ENCODE data around the gene INPP5K. TPM values are rescaled to one million over a fixed set of nuclear protein-coding genes. Genes with fewer than 3 reads are reported as not detected.

Gene INPP5K
- total and polyA plus RNA-seq, 2 donors (not counting 1 experiment from before 2014, with no cell fraction given): 53.8 to 77.9 TPM

GRCh38 chr17:1519678-1520077 is 3.3 kb upstream of the INPP5K start:
- no peaks in the 10 kb centered on the region for H3K27me3 Mint-ChIP-seq
- H3K27ac Mint-ChIP-seq: no peak overlapping the region
- no peak overlapping the region for H3K4me3 ChIP-seq (ENCODE audit: control extremely low read depth in 1 of 5, extremely low read depth in 1 of 5, insufficient read depth in 1 of 5, low read depth in 2 of 5, low read length in 4 of 5)
- H3K27ac ChIP-seq (ENCODE audit: low read length in 2 of 2): no peak overlapping the region
- ChIA-PET POLR2A (interaction anchor here (1.0 kb wide), 1 partner anchor 35 kb away, joined by 3 read pairs; no protein-coding TSS in a partner anchor), CTCF (interaction anchor here (0.6 to 11.7 kb wide), 4 partner anchors 41 to 155 kb away, joined by 3 to 318 read pairs (median 4); no protein-coding TSS in a partner anchor)
- no peak overlapping the region for H3K9ac ChIP-seq (ENCODE audit: low read length)
- peaks cover 0 to 9% of the 10 kb centered on the region in 2 experiments for H3K36me3 ChIP-seq (replicated peaks in 1 of 2; ENCODE audit: control extremely low read depth in 1 of 2, control insufficient read depth in 1 of 2, extremely low read depth in 1 of 2, insufficient read depth in 2 of 2, low read length in 1 of 2)
- H3K27me3 ChIP-seq (replicated peaks in 1 of 4; ENCODE audit: control extremely low read depth in 1 of 4, control insufficient read depth in 3 of 4, insufficient read depth in 4 of 4, low read length in 3 of 4): no peaks in the 10 kb centered on the region
- no peaks in the 10 kb centered on the region for H3K9me3 ChIP-seq (ENCODE audit: control extremely low read depth in 1 of 3, control insufficient read depth in 2 of 3, insufficient read depth in 1 of 3, low read length in 2 of 3)
- DNase-seq (no peak), ATAC-seq (ENCODE audit: low read depth) (no peak)
- no peaks in the 10 kb centered on the region for H3K9me3 Mint-ChIP-seq (ENCODE audit: insufficient read depth)
- TF ChIP-seq EZH2 (IDR thresholded peaks at IDR 0.05; ENCODE audit: borderline replicate concordance, insufficient read depth, low read depth, low read length, poor library complexity, severe bottlenecking): no peak
- TF ChIP-seq CTCF (IDR thresholded peaks at IDR 0.05): no peak
- H3K79me2 ChIP-seq (ENCODE audit: control insufficient read depth, insufficient read depth, low read length): peaks cover 13% of the 10 kb centered on the region
- H4K20me1 ChIP-seq (ENCODE audit: control insufficient read depth, insufficient read depth, low read length, poor library complexity, severe bottlenecking): peaks cover 4% of the 10 kb centered on the region
- peaks cover 16% of the 10 kb centered on the region for H3K4me1 Mint-ChIP-seq
- peaks cover 10 to 23% of the 10 kb centered on the region in 2 donors for H3K4me1 ChIP-seq (ENCODE audit: control insufficient read depth in 2 of 2, insufficient read depth in 2 of 2, low read length in 2 of 2)
- H3K4me3 Mint-ChIP-seq: no peak overlapping the region
- H3K4me2 ChIP-seq (replicated peaks; ENCODE audit: low read depth, low read length, poor library complexity, severe bottlenecking): no peak overlapping the region
- intact Hi-C loops (cut with micrococcal nuclease): loop anchor here (5.0 kb wide), 4 partner anchors 37 to 262 kb away; partner anchors contain the start of genes PITPNA, RILP and SCARF1
- H2AFZ ChIP-seq (ENCODE audit: insufficient read depth, low read depth, low read length, poor library complexity, severe bottlenecking): no peak overlapping the region
- WGBS (ENCODE audit: insufficient coverage): 95% methylated on average over 7 of the region's 7 CpGs

DNA sequence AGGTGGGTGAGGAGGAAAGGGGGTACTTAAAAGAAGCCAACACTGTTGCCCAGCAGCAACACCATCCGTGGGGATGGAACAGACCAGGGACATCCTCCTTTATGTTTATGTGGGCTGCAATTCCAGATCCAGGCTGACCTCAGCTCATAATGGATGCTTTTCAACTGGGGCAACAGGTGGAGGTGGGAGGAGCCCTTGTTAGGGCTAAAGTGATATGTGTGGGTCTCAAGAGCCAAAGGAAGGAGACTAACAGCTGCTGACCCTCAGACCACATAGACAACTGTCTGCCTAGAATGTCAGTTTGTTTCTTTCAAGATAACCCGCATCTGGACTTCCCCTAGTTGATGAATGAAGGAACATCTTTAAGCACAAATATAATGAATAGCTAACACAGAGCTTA is 2.0 kb upstream of the INPP5K start:
- H3K79me2 ChIP-seq (ENCODE audit: control insufficient read depth, insufficient read depth, low read length): peaks cover 26% of the 10 kb centered on the region
- intact Hi-C loops (cut with micrococcal nuclease): loop anchor here (5.0 kb wide), 4 partner anchors 36 to 261 kb away; partner anchors contain the start of genes PITPNA, RILP and SCARF1
- H3K4me1 ChIP-seq (ENCODE audit: control insufficient read depth in 2 of 2, insufficient read depth in 2 of 2, low read length in 2 of 2): peaks cover 10 to 28% of the 10 kb centered on the region in 2 donors
- ChIA-PET POLR2A (no interaction called here), CTCF (interaction anchor here (1.1 to 11.7 kb wide), 5 partner anchors 46 to 241 kb away, joined by 3 to 318 read pairs (median 3); no protein-coding TSS in a partner anchor)
- no peak overlapping the region for H2AFZ ChIP-seq (ENCODE audit: insufficient read depth, low read depth, low read length, poor library complexity, severe bottlenecking)
- ATAC-seq (ENCODE audit: low read depth): no peak
- no peak overlapping the region for H3K4me3 ChIP-seq (ENCODE audit: control extremely low read depth in 1 of 5, extremely low read depth in 1 of 5, insufficient read depth in 1 of 5, low read depth in 2 of 5, low read length in 4 of 5)
- no peak overlapping the region for H3K27ac ChIP-seq (ENCODE audit: low read length in 2 of 2)
- WGBS (ENCODE audit: insufficient coverage): 100% methylated on average over 1 of the region's 2 CpGs
- peaks cover 0 to 17% of the 10 kb centered on the region in 2 experiments for H3K36me3 ChIP-seq (replicated peaks in 1 of 2; ENCODE audit: control extremely low read depth in 1 of 2, control insufficient read depth in 1 of 2, extremely low read depth in 1 of 2, insufficient read depth in 2 of 2, low read length in 1 of 2)
- no peak for DNase-seq
- Mint-ChIP-seq H3K4me3 (peak overlapping the region; percentile 88), H3K27me3 (no peaks in the 10 kb centered on the region), H3K4me1 (peaks cover 19% of the 10 kb centered on the region), H3K9me3 (ENCODE audit: insufficient read depth) (no peaks in the 10 kb centered on the region), H3K27ac (no peak overlapping the region)
- no peaks in the 10 kb centered on the region for H3K27me3 ChIP-seq (replicated peaks in 1 of 4; ENCODE audit: control extremely low read depth in 1 of 4, control insufficient read depth in 3 of 4, insufficient read depth in 4 of 4, low read length in 3 of 4)
- TF ChIP-seq CTCF (IDR thresholded peaks at IDR 0.05): no peak
- H3K9ac ChIP-seq (ENCODE audit: low read length): no peak overlapping the region
- no peak overlapping the region for H3K4me2 ChIP-seq (replicated peaks; ENCODE audit: low read depth, low read length, poor library complexity, severe bottlenecking)
- peaks cover 4% of the 10 kb centered on the region for H4K20me1 ChIP-seq (ENCODE audit: control insufficient read depth, insufficient read depth, low read length, poor library complexity, severe bottlenecking)
- H3K9me3 ChIP-seq (ENCODE audit: control extremely low read depth in 1 of 3, control insufficient read depth in 2 of 3, insufficient read depth in 1 of 3, low read length in 2 of 3): no peaks in the 10 kb centered on the region

Data from B cell (primary cell).